NT2/D1 (cell line): ENCODE results near the gene SFSWAP.

Experiments used
- SUZ12 ChIP-seq: IDR thresholded peaks from 2 replicates; pipeline ENCODE4 v1.6.1; 2011; ENCODE audit not compliant: insufficient read length, insufficient read depth; ENCODE audit errors: extremely low read depth
- YY1 ChIP-seq: IDR thresholded peaks from 2 replicates; pipeline ENCODE4 v1.6.1; 2011; ENCODE audit not compliant: insufficient read length, insufficient read depth
- ZNF274 ChIP-seq: IDR thresholded peaks from 2 replicates; pipeline ENCODE4 v1.6.1; 2011; ENCODE audit warnings: mild to moderate bottlenecking, low read depth, low read length

- TF ChIP-seq YY1 (no peak), SUZ12 (no peak), ZNF274 (no peak)
Observed at GRCh38 chr12:131725503-131725902, 14.6 kb downstream of the SFSWAP start.
